IMR-90 (cell line): ENCODE measurements around the gene ZNF526. TPM values are rescaled to one million over a fixed set of nuclear protein-coding genes. Genes with fewer than 3 reads are reported as not detected.

Experiments
- ATAC-seq: fragments of 200-7000 bp; cut with Tn5 transposase; 2 replicates; pipeline ENCODE4 v1.9.1; 2020; ENCODE audit warnings: low read depth, mild to moderate bottlenecking, moderate library complexity
- BruUV-seq: library from RNA; stranded (reverse); fragments of 400-500 nt; replicated peaks from 2 replicates; lab custom pipeline; 2021; lab: Mats Ljungman, UMichigan
- CTCF ChIA-PET: fragments of 300-600 bp; formaldehyde crosslinking; extraction: SDS; loops from one replicate; lab custom pipeline; 2021; ENCODE audit warnings: antibody characterized with exemption; lab: Yijun Ruan, JAX
- POLR2A ChIA-PET: fragments of 300-600 bp; sonication (Branson Sonifier 250); formaldehyde crosslinking; loops from one replicate; lab custom pipeline; 2022; ENCODE audit warnings: antibody characterized with exemption; ENCODE audit not compliant: unreplicated experiment; lab: Charles Lee
- DNase-seq: peaks from one replicate; pipeline ENCODE4 v3.0.0; 2013
- H2AFZ ChIP-seq: replicated peaks from 2 replicates; pipeline ENCODE3; 2013; ENCODE audit warnings: low read length, mild to moderate bottlenecking; ENCODE audit not compliant: poor library complexity
- H2AK5ac ChIP-seq: 2 replicates; pipeline ENCODE4 v1.6.1; 2013; ENCODE audit warnings: low read depth, low read length, inconsistent platforms
- H2AK9ac ChIP-seq: replicated peaks from 2 replicates; pipeline ENCODE3; 2013; ENCODE audit warnings: mild to moderate bottlenecking, low read depth, low read length, moderate library complexity; ENCODE audit not compliant: poor library complexity
- H2BK120ac ChIP-seq: 2 replicates; pipeline ENCODE4 v1.6.1; 2013; ENCODE audit warnings: low read depth, low read length, inconsistent platforms
- H2BK15ac ChIP-seq: 3 replicates; pipeline ENCODE4 v1.6.1; 2013; ENCODE audit warnings: low read depth, low read length, inconsistent platforms
- H2BK20ac ChIP-seq: 2 replicates; pipeline ENCODE4 v1.6.1; 2013; ENCODE audit warnings: low read depth, mild to moderate bottlenecking, inconsistent platforms, low read length, moderate library complexity
- H2BK5ac ChIP-seq: 2 replicates; pipeline ENCODE4 v1.6.1; 2013; ENCODE audit warnings: mild to moderate bottlenecking, low read depth, low read length, inconsistent platforms; ENCODE audit not compliant: poor library complexity, severe bottlenecking
- H3K14ac ChIP-seq: replicated peaks from 2 replicates; pipeline ENCODE4 v1.6.1; 2013; ENCODE audit warnings: low read depth, low read length, inconsistent platforms
- H3K18ac ChIP-seq: 2 replicates; pipeline ENCODE4 v1.6.1; 2013; ENCODE audit warnings: low read depth, low read length, control low read depth
- H3K23ac ChIP-seq: 2 replicates; pipeline ENCODE4 v1.6.1; 2013; ENCODE audit warnings: low read depth, low read length, inconsistent platforms
- H3K27ac ChIP-seq: 2 replicates; pipeline ENCODE4 v1.5.1; 2013; ENCODE audit warnings: mild to moderate bottlenecking, control low read depth, low read length; ENCODE audit not compliant: insufficient read depth
- H3K27me3 ChIP-seq: 2 replicates; pipeline ENCODE4 v1.6.1; 2013; ENCODE audit warnings: low read length; ENCODE audit not compliant: control insufficient read depth, insufficient read depth
- H3K36me3 ChIP-seq: 2 replicates; pipeline ENCODE4 v1.6.1; 2013; ENCODE audit warnings: low read length, mixed read lengths; ENCODE audit not compliant: control insufficient read depth, insufficient read depth
- H3K4ac ChIP-seq: 2 replicates; pipeline ENCODE4 v1.6.1; 2013; ENCODE audit warnings: low read depth, low read length, inconsistent platforms
- H3K4me1 ChIP-seq: 2 replicates; pipeline ENCODE4 v1.6.1; 2013; ENCODE audit warnings: low read length, mixed read lengths; ENCODE audit not compliant: control insufficient read depth, insufficient read depth
- H3K4me2 ChIP-seq: 2 replicates; pipeline ENCODE4 v1.6.1; 2013; ENCODE audit warnings: low read depth, mild to moderate bottlenecking, control low read depth, low read length, moderate library complexity
- H3K4me3 ChIP-seq: 2 replicates; pipeline ENCODE4 v1.5.1; 2013; ENCODE audit warnings: low read depth, mild to moderate bottlenecking, control low read depth, low read length, moderate library complexity; ENCODE audit not compliant: insufficient read depth
- H3K56ac ChIP-seq: 2 replicates; pipeline ENCODE4 v1.6.1; 2013; ENCODE audit warnings: low read length, inconsistent platforms; ENCODE audit not compliant: insufficient read depth; ENCODE audit errors: extremely low read depth
- H3K79me1 ChIP-seq, 2 experiments: 2 replicates each; pipeline ENCODE4 v1.6.1; 2013; ENCODE audit warnings: low read length in 2 of 2, inconsistent platforms in 1 of 2, low read depth in 1 of 2
- H3K9ac ChIP-seq: 2 replicates; pipeline ENCODE4 v1.6.1; 2013; ENCODE audit warnings: low read depth, low read length, control low read depth
- H3K9me1 ChIP-seq: 2 replicates; pipeline ENCODE4 v1.6.1; 2013; ENCODE audit warnings: low read length, inconsistent platforms; ENCODE audit not compliant: insufficient read depth
- H3K9me3 ChIP-seq: 2 replicates; pipeline ENCODE4 v1.6.1; 2013; ENCODE audit warnings: low read length; ENCODE audit not compliant: control insufficient read depth, insufficient read depth
- H4K20me1 ChIP-seq: 2 replicates; pipeline ENCODE4 v1.6.1; 2013; ENCODE audit warnings: low read length, inconsistent platforms; ENCODE audit not compliant: insufficient read depth
- H4K5ac ChIP-seq: 2 replicates; pipeline ENCODE4 v1.6.1; 2013; ENCODE audit warnings: mild to moderate bottlenecking, low read depth, low read length, control low read depth
- H4K8ac ChIP-seq, 2 experiments: 2 replicates each; pipeline ENCODE4 v1.6.1; 2013; ENCODE audit warnings: low read depth in 2 of 2, low read length in 2 of 2, control low read depth in 1 of 2, inconsistent platforms in 1 of 2
- H4K91ac ChIP-seq: 2 replicates; pipeline ENCODE4 v1.6.1; 2013; ENCODE audit warnings: low read depth, low read length, inconsistent platforms; ENCODE audit not compliant: insufficient read depth
- BHLHE40 ChIP-seq: fragments of 150-350 bp; IDR thresholded peaks from 2 replicates; pipeline ENCODE4 v1.6.1; 2016; ENCODE audit warnings: mild to moderate bottlenecking, low read depth, low read length
- CEBPB ChIP-seq: IDR thresholded peaks from 2 replicates; pipeline ENCODE4 v1.6.1; 2012; ENCODE audit warnings: low read depth, low read length, improper control_type of control experiment
- CHD1 ChIP-seq: IDR thresholded peaks from 2 replicates; pipeline ENCODE4 v1.6.1; 2012; ENCODE audit warnings: low read depth, low read length, improper control_type of control experiment
- FOS ChIP-seq: fragments of 150-350 bp; IDR thresholded peaks from 2 replicates; pipeline ENCODE4 v1.6.1; 2016; ENCODE audit warnings: low read depth, low read length
- MAFK ChIP-seq: IDR thresholded peaks from 2 replicates; pipeline ENCODE4 v1.6.1; 2012; ENCODE audit warnings: low read depth, low read length, improper control_type of control experiment
- MAZ ChIP-seq: IDR thresholded peaks from 2 replicates; pipeline ENCODE4 v1.6.1; 2012; ENCODE audit warnings: low read depth, mild to moderate bottlenecking, low read length, improper control_type of control experiment, moderate library complexity, borderline replicate concordance
- MXI1 ChIP-seq: IDR thresholded peaks from 2 replicates; pipeline ENCODE4 v1.6.1; 2012; ENCODE audit warnings: low read depth, mild to moderate bottlenecking, low read length, moderate library complexity, borderline replicate concordance
- NFE2L2 ChIP-seq: fragments of 150-350 bp; IDR thresholded peaks from 2 replicates; pipeline ENCODE4 v1.6.1; 2016; ENCODE audit warnings: low read depth, mild to moderate bottlenecking, low read length
- POLR2A ChIP-seq: IDR thresholded peaks from 2 replicates; pipeline ENCODE4 v1.6.1; 2012; ENCODE audit warnings: mild to moderate bottlenecking, low read depth, low read length
- RAD21 ChIP-seq: IDR thresholded peaks from 2 replicates; pipeline ENCODE4 v1.6.1; 2012; ENCODE audit warnings: low read length, improper control_type of control experiment
- RCOR1 ChIP-seq: IDR thresholded peaks from 2 replicates; pipeline ENCODE4 v1.6.1; 2012; ENCODE audit warnings: mild to moderate bottlenecking, low read length, improper control_type of control experiment; ENCODE audit not compliant: insufficient replicate concordance
- RFX5 ChIP-seq: IDR thresholded peaks from 2 replicates; pipeline ENCODE4 v1.8.0; 2012; ENCODE audit warnings: low read depth, mild to moderate bottlenecking, low read length, moderate library complexity
- SMC3 ChIP-seq: fragments of 150-350 bp; IDR thresholded peaks from 2 replicates; pipeline ENCODE4 v1.6.1; 2016; ENCODE audit warnings: low read depth, mild to moderate bottlenecking, antibody characterized with exemption, low read length, moderate library complexity
- USF2 ChIP-seq: fragments of 150-350 bp; IDR thresholded peaks from 2 replicates; pipeline ENCODE4 v1.6.1; 2017; ENCODE audit warnings: mild to moderate bottlenecking, antibody characterized with exemption, low read length, low read depth
- WGBS, 2 experiments: methylation state at CpG; one replicate each; pipeline versions ENCODE4 v1.1.5 to v1.1.7; 2013; ENCODE audit warnings: missing lambda C conversion rate in 2 of 2; ENCODE audit not compliant: insufficient read length in 1 of 2; ENCODE audit errors: extremely low coverage in 2 of 2; 5-methylcytosine and 5-hydroxymethylcytosine counted together
- dilution Hi-C: fragments of 300-500 bp; cut with HindIII; formaldehyde crosslinking; loops from one replicate; pipeline ENCODE4 v1.14.3; 2018; ENCODE audit warnings: low sequenced_read_pairs; ENCODE audit not compliant: unreplicated experiment
- in situ Hi-C: fragments of 300-500 bp; cut with MboI; formaldehyde crosslinking; loops from 3 replicates; pipeline ENCODE4 v1.14.3; 2019; ENCODE audit warnings: low sequenced_read_pairs, inconsistent platforms, mixed read lengths
- intact Hi-C: fragments of 100-400 bp; cut with micrococcal nuclease; formaldehyde crosslinking; loops from 2 replicates; pipeline ENCODE4 v1.10.0; 2022
- polyA plus RNA-seq, 3 experiments: library from polyadenylated mRNA; depleted of rRNA; stranded (reverse); fragments of >200 nt; gene quantifications; 2 replicates each; pipeline ENCODE4 v1.2.3, GENCODE V29; 2012; ENCODE audit warnings: low replicate concordance in 1 of 3
- total RNA-seq: library from RNA; depleted of rRNA; stranded (reverse); fragments of >200 nt; gene quantifications from 2 replicates; pipeline ENCODE4 v1.2.3, GENCODE V29; 2012
- TF ChIP-seq, protein P1 (sequence below): conservative IDR thresholded peaks from 2 replicates; pipeline ENCODE4 v1.5.1; 2012; ENCODE audit warnings: mild to moderate bottlenecking, low read depth, low read length, improper control_type of control experiment
- TF ChIP-seq, protein P2 (sequence below): fragments of 150-350 bp; IDR thresholded peaks from 2 replicates; pipeline ENCODE4 v1.6.1; 2016; ENCODE audit warnings: low read depth, mild to moderate bottlenecking, low read length, moderate library complexity, borderline replicate concordance

Gene ZNF526
- total and polyA plus RNA-seq, 2 of the 4 experiments (the other 2 are of a cell fraction), result 7.3 to 13.6 TPM

GRCh38 chr19:42197375-42197817, 22.7 kb upstream of the ZNF526 start:
- H2BK5ac ChIP-seq, result no peak overlapping the region
- H4K8ac ChIP-seq, result no peak overlapping the region
- no TSS peak for BruUV-seq
- no peak overlapping the region for H2AK5ac ChIP-seq
- no peak overlapping the region for H3K4me2 ChIP-seq
- dilution Hi-C loops, result no loop called here
- TF ChIP-seq BHLHE40, result no peak
- no peak for TF ChIP-seq RFX5
- no peak for TF ChIP-seq CHD1
- no peak for TF ChIP-seq RCOR1
- TF ChIP-seq CEBPB, result no peak
- TF ChIP-seq MXI1, result no peak
- no peak for TF ChIP-seq MAFK
- no peak for TF ChIP-seq SMC3
- TF ChIP-seq NFE2L2, result no peak
- TF ChIP-seq POLR2A, result no peak
- TF ChIP-seq RAD21, result no peak
- TF ChIP-seq, protein P1, sequence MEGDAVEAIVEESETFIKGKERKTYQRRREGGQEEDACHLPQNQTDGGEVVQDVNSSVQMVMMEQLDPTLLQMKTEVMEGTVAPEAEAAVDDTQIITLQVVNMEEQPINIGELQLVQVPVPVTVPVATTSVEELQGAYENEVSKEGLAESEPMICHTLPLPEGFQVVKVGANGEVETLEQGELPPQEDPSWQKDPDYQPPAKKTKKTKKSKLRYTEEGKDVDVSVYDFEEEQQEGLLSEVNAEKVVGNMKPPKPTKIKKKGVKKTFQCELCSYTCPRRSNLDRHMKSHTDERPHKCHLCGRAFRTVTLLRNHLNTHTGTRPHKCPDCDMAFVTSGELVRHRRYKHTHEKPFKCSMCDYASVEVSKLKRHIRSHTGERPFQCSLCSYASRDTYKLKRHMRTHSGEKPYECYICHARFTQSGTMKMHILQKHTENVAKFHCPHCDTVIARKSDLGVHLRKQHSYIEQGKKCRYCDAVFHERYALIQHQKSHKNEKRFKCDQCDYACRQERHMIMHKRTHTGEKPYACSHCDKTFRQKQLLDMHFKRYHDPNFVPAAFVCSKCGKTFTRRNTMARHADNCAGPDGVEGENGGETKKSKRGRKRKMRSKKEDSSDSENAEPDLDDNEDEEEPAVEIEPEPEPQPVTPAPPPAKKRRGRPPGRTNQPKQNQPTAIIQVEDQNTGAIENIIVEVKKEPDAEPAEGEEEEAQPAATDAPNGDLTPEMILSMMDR, result no peak
- TF ChIP-seq MAZ, result no peak
- TF ChIP-seq, protein P2, sequence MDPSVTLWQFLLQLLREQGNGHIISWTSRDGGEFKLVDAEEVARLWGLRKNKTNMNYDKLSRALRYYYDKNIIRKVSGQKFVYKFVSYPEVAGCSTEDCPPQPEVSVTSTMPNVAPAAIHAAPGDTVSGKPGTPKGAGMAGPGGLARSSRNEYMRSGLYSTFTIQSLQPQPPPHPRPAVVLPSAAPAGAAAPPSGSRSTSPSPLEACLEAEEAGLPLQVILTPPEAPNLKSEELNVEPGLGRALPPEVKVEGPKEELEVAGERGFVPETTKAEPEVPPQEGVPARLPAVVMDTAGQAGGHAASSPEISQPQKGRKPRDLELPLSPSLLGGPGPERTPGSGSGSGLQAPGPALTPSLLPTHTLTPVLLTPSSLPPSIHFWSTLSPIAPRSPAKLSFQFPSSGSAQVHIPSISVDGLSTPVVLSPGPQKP, result no peak
- TF ChIP-seq FOS, result no peak
- no peak for TF ChIP-seq USF2
- no peak overlapping the region for H2BK15ac ChIP-seq
- no peak overlapping the region for H3K4ac ChIP-seq
- H3K9ac ChIP-seq, result no peak overlapping the region
- peaks cover 7 to 43% of the 10 kb centered on the region in 2 experiments; a peak in 3 of 4 replicates for H3K79me1 ChIP-seq
- peaks cover 13% of the 10 kb centered on the region for H3K9me1 ChIP-seq
- DNase-seq (no peak), ATAC-seq (no peak)
- H3K27ac ChIP-seq, result no peak overlapping the region
- H3K27me3 ChIP-seq, result no peaks in the 10 kb centered on the region
- peaks cover 9% of the 10 kb centered on the region; the same call in 1 of the 2 replicates for H4K20me1 ChIP-seq
- no peak overlapping the region for H4K5ac ChIP-seq
- no CpG with 5 or more reads among the region's 5 CpGs for WGBS, 2 experiments
- H4K91ac ChIP-seq, result no peak overlapping the region
- H3K18ac ChIP-seq, result no peak overlapping the region
- H2BK120ac ChIP-seq, result no peak overlapping the region
- POLR2A ChIA-PET, result no interaction called here
- H3K14ac ChIP-seq, result no peak overlapping the region
- no peak overlapping the region for H2BK20ac ChIP-seq
- H3K4me1 ChIP-seq, result 0 out of 2 replicates have a peak, but pooled peaks cover 2% of the 10 kb centered on the region
- H2AK9ac ChIP-seq, result no peak overlapping the region
- no peak overlapping the region for H3K23ac ChIP-seq
- intact Hi-C loops, result no loop called here
- H2AFZ ChIP-seq, result no peak overlapping the region
- in situ Hi-C loops, result no loop called here
- H3K4me3 ChIP-seq, result no peak overlapping the region
- peaks cover 41% of the 10 kb centered on the region for H3K36me3 ChIP-seq
- CTCF ChIA-PET, result no interaction called here
- H3K9me3 ChIP-seq, result peaks cover 2% of the 10 kb centered on the region
- no peak overlapping the region for H3K56ac ChIP-seq
